Stimulated activated naive CD8-positive, alpha-beta T cell treated with anti-CD3 and anti-CD28 coated beads, Interleukin-15, amount 100 ng/mL, for 72 hours (primary cell): Measurements from ENCODE around the gene GLRX5.
"Not testable (repeated sequence)": the region's sequence is repeated elsewhere in the genome, so short reads cannot be mapped to it uniquely, and the experiment has no call there.

Experiments used
- ATAC-seq: fragments of 150-1000 bp; cut with Tn5 transposase; 2 replicates; pipeline ENCODE4 v1.10.0; 2021; ENCODE audit warnings: mild to moderate bottlenecking, moderate library complexity
- DNase-seq, 2 donors: peaks; one replicate each; pipeline ENCODE4 v3.0.0; 2021 to 2022
- H3K27ac Mint-ChIP-seq, 2 donors: one replicate each; pipeline ENCODE4 v1.8.0; 2022; ENCODE audit warnings: mild to moderate bottlenecking in 2 of 2, mixed read lengths in 2 of 2, moderate library complexity in 2 of 2
- H3K27me3 Mint-ChIP-seq: one replicate; pipeline ENCODE4 v1.8.0; 2022; ENCODE audit warnings: mixed read lengths
- H3K4me1 Mint-ChIP-seq: one replicate; pipeline ENCODE4 v1.8.0; 2022; ENCODE audit warnings: mild to moderate bottlenecking, mixed read lengths
- H3K4me3 Mint-ChIP-seq, 2 donors: one replicate each; pipeline ENCODE4 v1.8.0; 2022; ENCODE audit warnings: mild to moderate bottlenecking in 2 of 2, mixed read lengths in 2 of 2, moderate library complexity in 1 of 2
- H3K9me3 Mint-ChIP-seq, 2 donors: one replicate each; pipeline ENCODE4 v1.8.0; 2022; ENCODE audit warnings: mixed read lengths in 2 of 2

Gene GLRX5

DNA sequence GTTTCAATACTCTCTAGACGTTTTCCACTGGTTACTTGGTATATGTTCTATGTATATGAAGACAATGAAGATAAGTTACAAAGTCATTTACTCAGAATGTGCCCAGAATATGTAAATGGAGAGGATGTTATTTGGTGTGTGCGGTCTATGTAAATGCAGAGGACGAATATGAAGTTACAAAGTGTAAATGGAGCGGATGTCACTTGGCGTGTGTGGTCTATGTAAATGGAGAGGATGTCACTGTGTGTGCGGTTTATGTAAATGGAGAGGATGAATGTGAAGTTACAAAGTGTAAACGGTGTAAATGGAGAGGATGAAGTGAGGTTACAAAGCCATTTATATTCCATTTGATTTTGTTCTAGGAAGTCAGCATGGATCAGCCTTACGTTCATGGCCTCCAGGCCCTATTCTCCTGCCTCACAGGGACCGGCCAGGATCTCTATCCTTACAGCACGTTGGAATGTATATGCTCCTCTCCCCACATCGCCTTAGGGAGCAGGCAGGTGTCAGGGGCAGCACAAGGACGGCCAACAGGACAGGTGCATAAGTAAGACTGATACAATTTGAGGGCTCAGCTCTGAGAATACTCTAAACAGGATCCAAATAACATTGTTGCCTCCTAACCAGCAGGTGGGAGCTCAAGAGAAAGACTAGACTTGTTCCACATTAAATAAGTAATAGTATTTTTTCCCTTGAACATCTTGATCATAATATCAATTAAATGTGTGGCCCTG lies 42.4 kb downstream of the GLRX5 start:
- ATAC-seq: no peak
- no peak overlapping the region for H3K4me3 Mint-ChIP-seq
- no peaks in the 10 kb centered on the region for H3K9me3 Mint-ChIP-seq
- no peaks in the 10 kb centered on the region for H3K4me1 Mint-ChIP-seq
- H3K27ac Mint-ChIP-seq: no peak overlapping the region
- DNase-seq: no peak
- H3K27me3 Mint-ChIP-seq: peaks cover 32% of the 10 kb centered on the region

DNA sequence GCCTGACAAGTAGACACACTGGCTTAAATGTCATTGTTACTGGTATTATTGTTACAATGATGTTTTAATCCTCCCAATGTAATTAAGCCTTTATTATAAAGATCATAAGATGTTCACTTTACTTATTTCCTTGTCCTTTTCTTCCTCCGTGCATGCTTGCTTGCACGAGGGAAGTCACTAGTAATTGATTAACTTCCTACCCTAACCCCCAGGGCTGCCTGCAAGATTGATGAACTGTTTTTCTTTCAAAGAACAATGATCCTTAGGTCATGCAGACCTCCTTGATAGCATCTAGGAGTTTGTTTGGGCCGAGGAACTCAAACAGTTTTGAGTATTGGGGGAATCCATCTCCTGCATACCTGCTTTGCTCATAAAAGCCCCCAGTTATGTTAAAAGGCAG lies 43.0 kb downstream of the GLRX5 start:
- H3K27me3 Mint-ChIP-seq: peaks cover 32% of the 10 kb centered on the region
- no peak overlapping the region for H3K27ac Mint-ChIP-seq
- no peak for DNase-seq
- ATAC-seq: no peak
- no peaks in the 10 kb centered on the region for H3K4me1 Mint-ChIP-seq
- H3K9me3 Mint-ChIP-seq: peaks cover 0 to 2% of the 10 kb centered on the region in 2 donors
- H3K4me3 Mint-ChIP-seq: no peak overlapping the region

DNA sequence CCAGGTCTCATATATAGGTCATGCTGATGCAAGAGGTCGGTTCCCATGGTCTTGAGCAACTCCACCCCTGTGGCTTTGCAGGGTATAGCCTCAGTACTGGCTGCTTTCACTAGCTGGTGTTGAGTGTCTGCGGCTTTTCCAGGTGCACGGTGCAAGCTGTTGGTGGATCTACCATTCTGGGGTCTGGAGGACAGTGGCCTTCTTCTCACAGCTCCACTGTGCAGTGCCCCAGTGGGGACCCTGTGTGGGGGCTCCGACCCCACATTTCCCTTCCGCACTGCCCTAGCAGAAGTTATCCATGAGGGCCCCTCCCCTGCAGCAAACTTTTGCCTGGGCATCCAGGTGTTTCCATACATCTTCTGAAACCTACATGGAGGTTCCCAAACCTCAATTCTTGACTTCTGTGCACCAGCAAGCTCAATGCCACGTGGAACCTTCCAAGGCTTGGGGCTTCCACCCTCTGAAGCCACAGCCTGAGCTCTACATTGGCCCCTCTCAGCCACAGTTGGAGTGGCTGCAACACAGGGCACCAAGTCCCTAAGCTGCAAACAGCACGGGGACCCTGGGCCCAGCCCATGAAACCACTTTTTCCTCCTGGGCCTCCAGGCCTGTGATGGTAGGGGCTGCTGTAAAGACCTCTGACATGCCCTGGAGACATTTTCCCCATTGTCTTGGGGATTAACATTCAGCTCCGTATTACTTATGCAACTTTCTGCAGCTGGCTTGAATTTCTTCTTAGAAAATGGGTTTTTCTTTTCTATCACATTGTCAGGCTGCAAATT lies 49.2 kb downstream of the GLRX5 start:
- Mint-ChIP-seq H3K27me3 (peaks cover 40% of the 10 kb centered on the region), H3K9me3 (peaks cover 19 to 22% of the 10 kb centered on the region in 2 donors)
- not testable (repeated sequence) for H3K27ac Mint-ChIP-seq, DNase-seq, ATAC-seq, H3K4me1 Mint-ChIP-seq, H3K4me3 Mint-ChIP-seq

DNA sequence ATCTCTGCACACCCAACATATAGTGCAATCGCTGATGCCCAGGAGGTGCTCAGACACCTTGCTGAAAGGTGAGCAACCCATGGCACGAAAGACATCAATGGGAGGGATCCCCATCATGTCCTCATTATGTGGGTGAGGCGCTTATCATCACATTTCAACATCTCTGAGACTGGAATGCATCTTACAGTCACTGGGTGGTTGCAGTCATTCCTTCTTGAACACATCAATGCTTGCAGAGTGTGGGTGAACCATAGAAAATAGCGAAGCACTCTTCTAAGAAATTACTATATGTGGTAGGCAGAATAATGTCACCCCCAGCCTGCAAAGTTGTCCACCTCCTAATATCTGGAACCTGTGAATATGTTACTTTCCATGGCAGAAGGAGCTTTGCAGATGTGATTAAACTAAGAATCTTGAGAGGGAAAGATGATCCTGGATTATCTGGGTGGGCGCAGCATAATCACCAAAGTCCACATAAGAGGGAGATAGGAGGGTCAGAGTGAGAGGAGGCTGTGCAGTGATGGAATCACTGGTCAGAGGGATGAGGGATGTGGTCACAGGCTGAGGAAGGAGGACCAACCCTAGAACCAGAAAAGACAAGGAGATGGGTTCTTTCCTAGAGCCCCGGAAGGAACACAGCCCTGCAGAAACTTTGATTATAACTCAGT lies 51.2 kb downstream of the GLRX5 start:
- no peak for ATAC-seq
- Mint-ChIP-seq H3K4me3 (no peak overlapping the region), H3K9me3 (peaks cover 19 to 22% of the 10 kb centered on the region in 2 donors)

DNA sequence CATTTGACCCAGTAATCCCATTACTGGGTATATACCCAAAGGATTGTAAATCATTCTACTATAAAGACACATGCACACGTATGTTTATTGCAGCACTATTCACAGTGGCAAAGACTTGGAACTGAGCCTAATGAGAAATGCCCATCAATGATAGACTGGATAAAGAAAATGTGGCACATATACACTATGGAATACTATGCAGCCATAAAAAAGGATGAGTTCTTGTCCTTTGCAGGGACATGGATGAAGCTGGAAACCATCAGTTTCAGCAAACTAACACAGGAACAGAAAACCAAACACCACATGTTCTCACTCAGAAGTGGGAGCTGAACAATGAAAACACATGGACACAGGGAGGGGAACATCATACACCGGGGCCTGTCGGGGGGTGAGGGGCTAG lies 56.3 kb downstream of the GLRX5 start:
- not testable (repeated sequence) for ATAC-seq, H3K9me3 Mint-ChIP-seq, H3K27ac Mint-ChIP-seq, DNase-seq, H3K4me3 Mint-ChIP-seq, H3K4me1 Mint-ChIP-seq
- H3K27me3 Mint-ChIP-seq: peaks cover 21% of the 10 kb centered on the region

More for the DNA sequence above, 51.2 kb downstream of the GLRX5 start:
- H3K4me1 Mint-ChIP-seq: no peaks in the 10 kb centered on the region
- DNase-seq: no peak
- peaks cover 30% of the 10 kb centered on the region for H3K27me3 Mint-ChIP-seq
- no peak overlapping the region for H3K27ac Mint-ChIP-seq
